NOMO-1 (cell line): Measurements from ENCODE around the gene SLC31A1.
A peak's percentile ranks its signal among the peaks of the same experiment; 100 is the strongest.

Experiments used
- DNase-seq, 2 experiments: peaks; one replicate each; lab custom pipeline; 2025; ENCODE audit not compliant: unreplicated experiment in 2 of 2; lab: John Stamatoyannopoulos, UW

The SLC31A1 gene

GRCh38 chr9:113301548-113301947 lies 80.2 kb downstream of the SLC31A1 start:
- no peak for DNase-seq

- DNase-seq = no peak
These were observed 81.6 kb downstream of the SLC31A1 start, which contains the start of gene RNF183 for GRCh38 chr9:113302792-113303418. RNF183 (minus strand) TSS chr9:113303376; CDS start chr9:113298184, 5,192 bp downstream.

- no peak for DNase-seq
These were observed 85.2 kb downstream of the SLC31A1 start for GRCh38 chr9:113306566-113306965.

GRCh38 chr9:113307396-113307975 lies 86.1 kb downstream of the SLC31A1 start:
- no peak for DNase-seq

- peak; percentile 7 to 55 for DNase-seq
These were observed 88.0 kb downstream of the SLC31A1 start for GRCh38 chr9:113309204-113309813.

- DNase-seq = no peak
These were observed 89.2 kb downstream of the SLC31A1 start for GRCh38 chr9:113310538-113310937.

GRCh38 chr9:113311961-113312360 lies 90.6 kb downstream of the SLC31A1 start:
- no peak for DNase-seq

GRCh38 chr9:113313261-113313660 lies 91.9 kb downstream of the SLC31A1 start:
- DNase-seq = no peak
